ENCODE results near the gene AHDC1.

Gene AHDC1

DNA sequence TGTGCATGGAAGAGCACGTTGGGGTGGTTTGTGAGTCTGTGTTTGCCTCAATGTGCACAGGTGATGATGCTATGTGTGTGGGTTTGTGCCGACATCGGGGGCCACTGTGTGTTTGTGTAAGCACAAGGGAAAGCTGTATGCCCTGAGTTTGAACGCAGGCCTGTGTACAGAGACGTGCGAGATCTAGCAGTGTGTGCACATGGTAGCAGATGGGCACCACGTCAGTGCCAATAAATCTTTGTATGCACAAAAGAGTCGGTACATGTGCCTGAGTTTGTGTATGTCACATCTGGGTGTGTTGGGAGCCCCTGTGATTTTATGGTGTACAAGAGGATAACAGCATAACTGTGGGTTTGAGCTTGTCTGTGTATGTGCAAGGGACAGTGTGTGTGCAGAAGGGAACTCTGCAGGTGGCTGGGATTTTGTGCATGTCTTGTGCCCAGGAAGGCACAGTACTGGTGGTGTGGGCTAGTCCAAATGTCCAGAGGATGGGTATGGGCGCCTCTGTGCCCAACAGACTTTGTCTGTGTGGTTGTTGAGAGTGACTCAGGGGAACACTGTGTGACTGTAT, 82.0 kb downstream of the AHDC1 start:
- Histone ChIP-seq H3K4me3 (ENCODE audit: low read length) (no peak overlapping the region), H3K9ac (ENCODE audit: low read length) (no peak overlapping the region), H2AFZ (ENCODE audit: low read length) (no peak overlapping the region), H3K79me2 (ENCODE audit: low read length) (no peaks in the 10 kb centered on the region), H3K27me3 (replicated peaks; ENCODE audit: insufficient read depth, low read length) (no peaks in the 10 kb centered on the region), H3F3A (ENCODE audit: insufficient read depth, low read length) (no peaks in the 10 kb centered on the region), H3K9me3 (replicated peaks; ENCODE audit: insufficient read depth, low read length) (no peaks in the 10 kb centered on the region), H4K20me1 (ENCODE audit: insufficient read depth, low read length) (no peaks in the 10 kb centered on the region), H3K36me3 (replicated peaks; ENCODE audit: insufficient read depth, low read length) (no peaks in the 10 kb centered on the region), H3K4me1 (ENCODE audit: low read length) (peaks cover 8% of the 10 kb centered on the region), H3K4me2 (ENCODE audit: low read depth, low read length) (no peak overlapping the region), H3K27ac (ENCODE audit: low read length) (no peak overlapping the region), H3K9me2 (replicated peaks; ENCODE audit: insufficient read depth, low read length) (no peaks in the 10 kb centered on the region)
- TF ChIP-seq EZH2phosphoT487 (IDR thresholded peaks at IDR 0.05; ENCODE audit: low read length), result no peak
- TF ChIP-seq EZH2 (optimal IDR thresholded peaks at IDR 0.05; ENCODE audit: low read depth, low read length), result no peak
- TF ChIP-seq, protein P1, sequence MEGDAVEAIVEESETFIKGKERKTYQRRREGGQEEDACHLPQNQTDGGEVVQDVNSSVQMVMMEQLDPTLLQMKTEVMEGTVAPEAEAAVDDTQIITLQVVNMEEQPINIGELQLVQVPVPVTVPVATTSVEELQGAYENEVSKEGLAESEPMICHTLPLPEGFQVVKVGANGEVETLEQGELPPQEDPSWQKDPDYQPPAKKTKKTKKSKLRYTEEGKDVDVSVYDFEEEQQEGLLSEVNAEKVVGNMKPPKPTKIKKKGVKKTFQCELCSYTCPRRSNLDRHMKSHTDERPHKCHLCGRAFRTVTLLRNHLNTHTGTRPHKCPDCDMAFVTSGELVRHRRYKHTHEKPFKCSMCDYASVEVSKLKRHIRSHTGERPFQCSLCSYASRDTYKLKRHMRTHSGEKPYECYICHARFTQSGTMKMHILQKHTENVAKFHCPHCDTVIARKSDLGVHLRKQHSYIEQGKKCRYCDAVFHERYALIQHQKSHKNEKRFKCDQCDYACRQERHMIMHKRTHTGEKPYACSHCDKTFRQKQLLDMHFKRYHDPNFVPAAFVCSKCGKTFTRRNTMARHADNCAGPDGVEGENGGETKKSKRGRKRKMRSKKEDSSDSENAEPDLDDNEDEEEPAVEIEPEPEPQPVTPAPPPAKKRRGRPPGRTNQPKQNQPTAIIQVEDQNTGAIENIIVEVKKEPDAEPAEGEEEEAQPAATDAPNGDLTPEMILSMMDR (IDR thresholded peaks at IDR 0.05; ENCODE audit: low read length), result no peak
- DNase-seq, result no peak

DNA sequence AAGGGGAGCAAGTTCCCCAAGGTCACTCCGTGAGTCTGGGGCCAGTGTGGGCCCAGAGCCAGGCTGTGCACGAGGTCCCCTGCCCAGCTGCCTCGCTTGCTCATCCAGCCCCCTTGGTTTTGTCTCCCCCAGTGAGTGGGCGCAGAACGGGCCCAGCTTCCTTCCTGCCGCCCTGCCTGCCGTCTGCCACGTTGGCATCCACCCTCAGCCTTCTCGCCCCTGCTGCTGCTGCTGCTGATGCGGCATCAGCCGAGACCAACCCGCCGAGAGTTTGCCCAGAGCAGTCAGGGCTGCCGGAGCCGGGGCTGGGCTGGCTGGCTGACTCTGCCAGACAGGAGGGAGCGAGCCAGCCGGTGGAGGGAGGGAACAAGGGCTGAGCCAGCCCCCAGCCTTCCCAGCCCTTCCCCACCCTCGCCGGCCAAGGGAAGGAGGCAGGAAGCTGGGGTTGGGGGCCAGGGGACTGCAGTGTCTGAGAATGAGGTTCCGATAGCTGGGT, 82.6 kb downstream of the AHDC1 start:
- no peak for DNase-seq
- no peak overlapping the region for H3K4me3 ChIP-seq (ENCODE audit: low read length)
- TF ChIP-seq EZH2 (optimal IDR thresholded peaks at IDR 0.05; ENCODE audit: low read depth, low read length), result no peak
- TF ChIP-seq, protein P1 (IDR thresholded peaks at IDR 0.05; ENCODE audit: low read length), result no peak
- no peak for TF ChIP-seq EZH2phosphoT487 (IDR thresholded peaks at IDR 0.05; ENCODE audit: low read length)
- H3K79me2 ChIP-seq (ENCODE audit: low read length), result no peaks in the 10 kb centered on the region
- no peaks in the 10 kb centered on the region for H3K27me3 ChIP-seq (replicated peaks; ENCODE audit: insufficient read depth, low read length)
- no peaks in the 10 kb centered on the region for H3F3A ChIP-seq (ENCODE audit: insufficient read depth, low read length)
- H3K9ac ChIP-seq (ENCODE audit: low read length), result no peak overlapping the region
- H3K9me2 ChIP-seq (replicated peaks; ENCODE audit: insufficient read depth, low read length), result no peaks in the 10 kb centered on the region
- H3K36me3 ChIP-seq (replicated peaks; ENCODE audit: insufficient read depth, low read length), result no peaks in the 10 kb centered on the region
- no peak overlapping the region for H3K27ac ChIP-seq (ENCODE audit: low read length)
- H3K4me2 ChIP-seq (ENCODE audit: low read depth, low read length), result no peak overlapping the region
- H2AFZ ChIP-seq (ENCODE audit: low read length), result no peak overlapping the region
- H3K4me1 ChIP-seq (ENCODE audit: low read length), result peaks cover 13% of the 10 kb centered on the region
- H3K9me3 ChIP-seq (replicated peaks; ENCODE audit: insufficient read depth, low read length), result no peaks in the 10 kb centered on the region
- H4K20me1 ChIP-seq (ENCODE audit: insufficient read depth, low read length), result no peaks in the 10 kb centered on the region

DNA sequence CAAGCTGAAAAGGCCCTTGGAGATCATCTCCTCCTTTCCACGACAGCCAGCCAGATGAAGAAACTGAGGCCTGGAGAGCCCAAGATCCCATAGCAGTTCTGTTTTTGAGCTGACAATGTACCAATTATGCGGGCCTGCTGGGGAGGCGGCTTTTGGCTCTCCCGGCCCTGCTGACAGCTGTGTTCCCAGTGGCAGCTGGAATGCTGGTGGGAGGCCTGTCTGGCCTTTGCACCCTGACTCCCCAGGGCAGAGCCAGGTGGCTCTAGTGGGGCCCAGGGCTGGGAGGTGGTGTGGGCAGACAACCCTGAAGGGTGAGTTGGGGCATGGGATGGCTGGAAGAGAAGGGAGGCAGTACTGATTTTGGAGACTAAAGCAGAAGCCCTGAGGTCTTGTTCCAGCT, 83.3 kb downstream of the AHDC1 start:
- Histone ChIP-seq H3K4me2 (ENCODE audit: low read depth, low read length) (no peak overlapping the region), H3K27me3 (replicated peaks; ENCODE audit: insufficient read depth, low read length) (no peaks in the 10 kb centered on the region), H3K4me3 (ENCODE audit: low read length) (no peak overlapping the region), H4K20me1 (ENCODE audit: insufficient read depth, low read length) (no peaks in the 10 kb centered on the region), H3K9me2 (replicated peaks; ENCODE audit: insufficient read depth, low read length) (no peaks in the 10 kb centered on the region), H3K9ac (ENCODE audit: low read length) (no peak overlapping the region), H2AFZ (ENCODE audit: low read length) (no peak overlapping the region), H3K79me2 (ENCODE audit: low read length) (no peaks in the 10 kb centered on the region), H3K4me1 (ENCODE audit: low read length) (peaks cover 12% of the 10 kb centered on the region), H3F3A (ENCODE audit: insufficient read depth, low read length) (no peaks in the 10 kb centered on the region), H3K36me3 (replicated peaks; ENCODE audit: insufficient read depth, low read length) (no peaks in the 10 kb centered on the region), H3K9me3 (replicated peaks; ENCODE audit: insufficient read depth, low read length) (no peaks in the 10 kb centered on the region), H3K27ac (ENCODE audit: low read length) (no peak overlapping the region)
- TF ChIP-seq EZH2phosphoT487 (IDR thresholded peaks at IDR 0.05; ENCODE audit: low read length) (no peak), EZH2 (optimal IDR thresholded peaks at IDR 0.05; ENCODE audit: low read depth, low read length) (no peak)
- TF ChIP-seq, protein P1 (IDR thresholded peaks at IDR 0.05; ENCODE audit: low read length), result no peak
- DNase-seq, result no peak

Measured in MM.1S (cell line).